G401.6 (cell line): ENCODE data around the gene WDR54.
"Not testable (repeated sequence)": the region's sequence is repeated elsewhere in the genome, so short reads cannot be mapped to it uniquely, and the experiment has no call there.

Source experiments
- FAIRE-seq: peaks from 2 replicates; lab custom pipeline; 2012; peaks lifted over from hg19 to GRCh38; lab: Jason Lieb, UNC

The WDR54 gene

GRCh38 chr2:74457129-74457548 is 35.6 kb downstream of the WDR54 start:
- no peak for FAIRE-seq

GRCh38 chr2:74457549-74458131 is 36.1 kb downstream of the WDR54 start:
- FAIRE-seq: no peak

GRCh38 chr2:74458132-74458937 is 36.8 kb downstream of the WDR54 start, which contains the start of gene WBP1:
Gene WBP1 (plus strand): TSS chr2:74458438. CDS start chr2:74458603, 165 bp downstream.
- FAIRE-seq: peak; percentile 99

- FAIRE-seq: no peak
Observed at GRCh38 chr2:74458938-74459363, 37.4 kb downstream of the WDR54 start.

- FAIRE-seq: not testable (repeated sequence)
Observed at GRCh38 chr2:74459503-74460118, 38.1 kb downstream of the WDR54 start.

- FAIRE-seq: not testable (repeated sequence)
Observed at GRCh38 chr2:74460187-74460586, 38.7 kb downstream of the WDR54 start.

- no peak for FAIRE-seq
Observed at GRCh38 chr2:74461187-74462053, 39.9 kb downstream of the WDR54 start.

GRCh38 chr2:74462054-74462785 is 40.7 kb downstream of the WDR54 start:
- no peak for FAIRE-seq

GRCh38 chr2:74462786-74463105 is 41.2 kb downstream of the WDR54 start:
- FAIRE-seq: no peak

- FAIRE-seq: no peak
Observed at GRCh38 chr2:74464406-74464805, 42.9 kb downstream of the WDR54 start.

- FAIRE-seq: not testable (repeated sequence)
Observed at GRCh38 chr2:74470742-74471141, 49.2 kb downstream of the WDR54 start.

- FAIRE-seq: no peak
Observed at GRCh38 chr2:74471332-74472065, 50.0 kb downstream of the WDR54 start.

GRCh38 chr2:74472086-74472944 is 50.8 kb downstream of the WDR54 start, which contains the start of gene MRPL53:
Gene MRPL53 (minus strand): TSS chr2:74472680. CDS start chr2:74472660, 20 bp downstream.
- FAIRE-seq: peak; percentile 87

GRCh38 chr2:74472945-74473258 is 51.4 kb downstream of the WDR54 start:
- no peak for FAIRE-seq

- FAIRE-seq: no peak
Observed at GRCh38 chr2:74474481-74474880, 53.0 kb downstream of the WDR54 start.

GRCh38 chr2:74474899-74475298 is 53.4 kb downstream of the WDR54 start:
- FAIRE-seq: no peak
